Naive B cell (primary cell): ENCODE results near the gene GAN. TPM values are rescaled to one million over a fixed set of nuclear protein-coding genes. Genes with fewer than 3 reads are reported as not detected.

Experiments
- ATAC-seq, 2 donors: fragments of 150-1000 bp; cut with Tn5 transposase; 2 replicates each; pipeline ENCODE4 v1.10.0; 2021; ENCODE audit warnings: low read depth in 2 of 2, mild to moderate bottlenecking in 2 of 2, moderate library complexity in 2 of 2
- DNase-seq: peaks from one replicate; pipeline ENCODE4 v3.0.0; 2022
- H3K27ac Mint-ChIP-seq, 6 donors: one replicate each; pipeline ENCODE4 v1.8.0; 2020 to 2022; ENCODE audit warnings: mild to moderate bottlenecking in 6 of 6, mixed read lengths in 6 of 6, moderate library complexity in 5 of 6, inconsistent platforms in 2 of 6
- H3K27me3 Mint-ChIP-seq, 3 donors: one replicate each; pipeline ENCODE4 v1.8.0; 2021 to 2022; ENCODE audit warnings: mixed read lengths in 3 of 3, mild to moderate bottlenecking in 1 of 3
- H3K36me3 Mint-ChIP-seq, 2 donors: one replicate each; pipeline ENCODE4 v1.8.0; 2020 to 2022; ENCODE audit warnings: mixed read lengths in 2 of 2, inconsistent platforms in 1 of 2, mild to moderate bottlenecking in 1 of 2
- H3K4me1 Mint-ChIP-seq, 3 donors: one replicate each; pipeline ENCODE4 v1.8.0; 2020 to 2022; ENCODE audit warnings: mixed read lengths in 3 of 3, inconsistent platforms in 1 of 3, mild to moderate bottlenecking in 1 of 3, moderate library complexity in 1 of 3
- H3K4me3 Mint-ChIP-seq, 8 donors: one replicate each; pipeline ENCODE4 v1.8.0; 2020 to 2022; ENCODE audit warnings: mild to moderate bottlenecking in 8 of 8, mixed read lengths in 8 of 8, moderate library complexity in 8 of 8, inconsistent platforms in 2 of 8
- H3K9me3 Mint-ChIP-seq, 7 donors: one replicate each; pipeline ENCODE4 v1.8.0; 2020 to 2022; ENCODE audit warnings: mixed read lengths in 7 of 7, mild to moderate bottlenecking in 5 of 7, inconsistent platforms in 2 of 7, moderate library complexity in 1 of 7
- polyA plus RNA-seq, 6 donors: library from polyadenylated mRNA; unstranded; fragments of 300-500 nt; fragmentation: Illumina TruSeq; gene quantifications; one replicate each; pipeline ENCODE4 v1.2.3, GENCODE V29; 2021; ENCODE audit warnings: low read depth in 6 of 6

GAN gene
- 1 to 10 TPM in 5 of 6 donors, under 1 TPM in 1; 0.49 to 2.5 (median 1.6) TPM for polyA plus RNA-seq

GRCh38 chr16:81314603-81315270 is at the start of gene GAN:
Gene GAN (plus strand): TSS chr16:81314962. CDS start chr16:81315114, 152 bp downstream.
- H3K36me3 Mint-ChIP-seq: no peaks in the 10 kb centered on the region
- DNase-seq (peak; percentile 91), ATAC-seq (peak; percentile 92 to 93)
- H3K9me3 Mint-ChIP-seq: no peaks in the 10 kb centered on the region
- peak within 1 kb of the TSS; percentile 90 to 100 (median 96) for H3K4me3 Mint-ChIP-seq
- H3K4me1 Mint-ChIP-seq: peaks cover 24 to 35% (median 33%) of the 10 kb centered on the region in 3 donors
- no peaks in the 10 kb centered on the region for H3K27me3 Mint-ChIP-seq
- H3K27ac Mint-ChIP-seq: peak within 1 kb of the TSS; percentile 84 to 98 (median 96)

GRCh38 chr16:81265052-81265451 is 49.7 kb upstream of the GAN start:
- DNase-seq: no peak
- H3K4me3 Mint-ChIP-seq: no peak overlapping the region
- H3K27ac Mint-ChIP-seq: no peak overlapping the region
- H3K36me3 Mint-ChIP-seq: no peaks in the 10 kb centered on the region
- H3K9me3 Mint-ChIP-seq: peaks cover 0 to 6% (median 0%) of the 10 kb centered on the region in 7 donors
- H3K4me1 Mint-ChIP-seq: peaks cover 0 to 3% (median 3%) of the 10 kb centered on the region in 3 donors
- H3K27me3 Mint-ChIP-seq: peaks cover 9 to 11% (median 10%) of the 10 kb centered on the region in 3 donors
- ATAC-seq: no peak

DNA sequence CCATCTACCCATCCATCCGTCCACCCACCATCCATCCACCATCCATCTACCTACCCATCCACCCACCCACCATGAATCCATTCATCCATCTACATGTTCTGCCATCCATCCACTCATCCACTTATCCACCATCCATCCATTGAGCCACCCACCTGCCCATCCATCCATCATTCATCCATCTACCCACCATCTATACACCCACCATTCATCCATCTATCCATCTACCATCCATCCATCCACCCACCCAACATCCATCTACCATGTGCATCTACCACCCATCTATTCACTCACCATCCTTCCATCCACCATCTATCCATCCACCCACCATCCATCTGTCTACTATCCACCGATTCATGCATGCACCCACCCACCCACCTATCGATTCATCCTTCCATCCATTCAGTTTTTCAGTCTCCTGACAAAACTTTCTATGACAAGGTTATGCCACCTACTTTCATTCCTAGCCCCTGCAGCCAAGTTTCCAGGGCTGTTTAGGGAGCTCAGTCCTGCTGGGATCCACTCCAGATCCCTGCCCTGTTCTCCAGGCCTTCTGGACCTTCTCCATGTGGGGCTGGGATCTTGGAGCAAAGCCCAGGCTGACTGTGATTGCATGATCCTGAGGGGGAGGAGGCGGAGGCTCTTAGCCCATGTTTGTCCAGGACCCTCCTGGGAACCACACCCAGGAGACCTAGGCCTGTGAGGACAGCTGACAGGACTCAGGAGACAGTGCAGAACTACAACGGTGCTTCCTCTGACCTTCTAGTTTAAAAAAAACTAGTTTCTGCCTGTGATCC is 48.9 kb upstream of the GAN start:
- Mint-ChIP-seq H3K4me3 (no peak overlapping the region), H3K27me3 (peaks cover 9 to 11% (median 10%) of the 10 kb centered on the region in 3 donors), H3K27ac (no peak overlapping the region), H3K9me3 (peaks cover 0 to 6% (median 0%) of the 10 kb centered on the region in 7 donors), H3K36me3 (no peaks in the 10 kb centered on the region), H3K4me1 (peaks cover 0 to 3% (median 1%) of the 10 kb centered on the region in 3 donors)
- ATAC-seq (no peak), DNase-seq (no peak)

DNA sequence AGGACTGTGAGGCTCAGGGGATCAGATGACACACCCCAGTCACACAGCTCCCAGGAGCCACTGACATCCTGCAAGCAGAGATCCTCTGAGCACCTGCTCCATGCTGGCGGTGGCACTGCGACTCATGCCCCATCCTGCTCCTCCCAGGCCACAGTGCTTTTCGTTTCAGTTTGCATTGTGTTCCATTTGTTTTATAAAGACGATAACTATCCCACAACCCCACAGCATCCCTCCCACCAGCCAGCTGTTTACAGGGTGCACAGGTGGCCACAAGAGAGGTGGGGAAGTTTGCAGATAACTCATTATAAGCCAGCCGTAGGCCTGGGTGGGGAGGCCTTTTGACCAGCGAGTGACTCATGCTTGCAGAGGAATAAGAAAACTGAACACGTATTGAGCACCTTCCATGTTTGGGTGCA is 48.1 kb upstream of the GAN start:
- no peak for DNase-seq
- peaks cover 0 to 6% (median 0%) of the 10 kb centered on the region in 7 donors for H3K9me3 Mint-ChIP-seq
- H3K4me3 Mint-ChIP-seq: no peak overlapping the region
- H3K27me3 Mint-ChIP-seq: peaks cover 9 to 17% (median 15%) of the 10 kb centered on the region in 3 donors
- no peaks in the 10 kb centered on the region for H3K36me3 Mint-ChIP-seq
- peaks cover 0 to 3% (median 0%) of the 10 kb centered on the region in 3 donors for H3K4me1 Mint-ChIP-seq
- no peak for ATAC-seq
- H3K27ac Mint-ChIP-seq: peak overlapping the region in 1 of 6 donors; percentile 49

DNA sequence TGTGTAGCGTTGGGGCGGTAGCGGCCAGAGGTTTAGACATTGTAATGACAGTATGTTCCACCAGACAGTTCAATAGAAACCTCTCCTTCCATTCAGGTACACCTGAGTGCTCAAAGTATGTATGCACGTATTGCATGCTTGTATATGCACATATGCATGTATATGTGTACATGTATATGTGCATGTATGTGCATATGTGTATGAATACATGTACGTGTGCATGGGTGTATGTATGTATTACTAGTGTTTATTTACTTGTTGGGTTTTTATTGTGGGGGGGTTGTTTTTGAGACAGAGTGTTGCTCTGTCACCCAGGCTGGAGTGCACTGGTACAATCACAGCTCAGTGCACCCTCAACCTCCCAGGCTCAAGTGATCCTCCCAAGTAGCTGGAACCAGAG is 46.3 kb upstream of the GAN start:
- ATAC-seq (no peak), DNase-seq (no peak)
- no peak overlapping the region for H3K27ac Mint-ChIP-seq
- H3K36me3 Mint-ChIP-seq: no peaks in the 10 kb centered on the region
- H3K4me1 Mint-ChIP-seq: peaks cover 0 to 3% (median 0%) of the 10 kb centered on the region in 3 donors
- no peak overlapping the region for H3K4me3 Mint-ChIP-seq
- peaks cover 0 to 6% (median 0%) of the 10 kb centered on the region in 7 donors for H3K9me3 Mint-ChIP-seq
- peaks cover 10 to 19% (median 15%) of the 10 kb centered on the region in 3 donors for H3K27me3 Mint-ChIP-seq

- Mint-ChIP-seq H3K27ac (no peak overlapping the region), H3K4me3 (no peak overlapping the region)
- ATAC-seq: no peak
These were observed 41.4 kb upstream of the GAN start for GRCh38 chr16:81273223-81273950.

GRCh38 chr16:81275064-81275532 is 39.7 kb upstream of the GAN start:
- no peak for DNase-seq
- H3K27ac Mint-ChIP-seq: no peak overlapping the region
- ATAC-seq: no peak
- H3K4me1 Mint-ChIP-seq: no peaks in the 10 kb centered on the region
- H3K9me3 Mint-ChIP-seq: no peaks in the 10 kb centered on the region
- H3K27me3 Mint-ChIP-seq: peaks cover 6 to 12% (median 8%) of the 10 kb centered on the region in 3 donors
- H3K36me3 Mint-ChIP-seq: no peaks in the 10 kb centered on the region
- H3K4me3 Mint-ChIP-seq: no peak overlapping the region

More at GRCh38 chr16:81273223-81273950, 41.4 kb upstream of the GAN start:
- no peak for DNase-seq
- H3K36me3 Mint-ChIP-seq: no peaks in the 10 kb centered on the region
- H3K4me1 Mint-ChIP-seq: no peaks in the 10 kb centered on the region
- no peaks in the 10 kb centered on the region for H3K9me3 Mint-ChIP-seq
- peaks cover 8 to 12% (median 8%) of the 10 kb centered on the region in 3 donors for H3K27me3 Mint-ChIP-seq

GRCh38 chr16:81275795-81276194 is 39.0 kb upstream of the GAN start:
- no peaks in the 10 kb centered on the region for H3K4me1 Mint-ChIP-seq
- H3K4me3 Mint-ChIP-seq: no peak overlapping the region
- ATAC-seq: no peak
- no peak overlapping the region for H3K27ac Mint-ChIP-seq
- H3K9me3 Mint-ChIP-seq: no peaks in the 10 kb centered on the region
- DNase-seq: no peak
- peaks cover 6 to 12% (median 8%) of the 10 kb centered on the region in 3 donors for H3K27me3 Mint-ChIP-seq
- H3K36me3 Mint-ChIP-seq: no peaks in the 10 kb centered on the region

DNA sequence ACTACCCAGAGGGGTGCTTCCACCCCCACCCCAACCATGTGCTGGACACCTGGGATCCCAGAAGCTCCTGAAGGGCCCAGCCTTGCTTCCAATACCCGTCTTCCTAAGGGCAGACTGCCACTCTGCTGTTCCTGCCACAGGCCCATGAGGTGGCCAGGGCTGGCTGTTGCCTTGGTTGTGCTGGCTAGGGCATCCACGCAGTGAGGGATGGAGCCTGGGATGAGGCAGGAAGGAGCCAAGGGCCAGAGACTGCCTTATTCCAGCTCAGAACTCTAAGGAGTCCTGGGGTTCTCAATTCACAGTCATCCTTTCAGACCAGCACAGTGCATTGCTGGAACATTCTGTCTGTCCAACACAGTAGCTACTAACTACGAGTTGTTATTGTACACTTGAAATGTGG is 38.4 kb upstream of the GAN start:
- no peaks in the 10 kb centered on the region for H3K4me1 Mint-ChIP-seq
- DNase-seq (no peak), ATAC-seq (no peak)
- no peaks in the 10 kb centered on the region for H3K36me3 Mint-ChIP-seq
- H3K9me3 Mint-ChIP-seq: no peaks in the 10 kb centered on the region
- no peak overlapping the region for H3K27ac Mint-ChIP-seq
- peaks cover 5 to 9% (median 6%) of the 10 kb centered on the region in 3 donors for H3K27me3 Mint-ChIP-seq
- no peak overlapping the region for H3K4me3 Mint-ChIP-seq

DNA sequence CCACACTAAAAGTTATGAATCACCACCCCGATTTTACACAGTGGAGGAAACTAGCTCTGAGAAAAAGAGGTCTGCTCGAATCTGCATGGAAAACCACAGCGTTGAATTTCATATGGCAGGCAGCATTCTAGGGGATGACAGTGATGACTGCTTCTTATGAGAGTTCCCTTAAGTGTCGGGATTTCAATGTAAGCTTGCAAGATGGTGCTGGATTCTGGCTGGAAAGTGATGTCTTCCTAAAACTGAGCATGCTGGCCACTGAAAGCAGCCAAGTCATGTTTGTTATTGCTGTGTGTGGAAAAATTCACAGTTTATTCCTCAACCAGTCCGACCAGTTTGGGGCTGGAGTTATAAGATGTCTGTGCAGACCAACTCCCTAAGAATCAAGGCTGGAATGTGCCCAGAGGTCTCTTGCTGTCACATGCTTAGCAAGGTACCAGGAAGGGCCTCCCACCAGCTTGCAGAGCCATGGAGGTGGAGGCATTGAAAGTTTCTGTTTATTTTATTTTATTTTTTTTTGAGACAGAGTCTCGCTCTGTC is 37.2 kb upstream of the GAN start:
- ATAC-seq: no peak
- Mint-ChIP-seq H3K9me3 (no peaks in the 10 kb centered on the region), H3K27me3 (peaks cover 0 to 8% (median 6%) of the 10 kb centered on the region in 3 donors), H3K27ac (no peak overlapping the region), H3K4me1 (no peaks in the 10 kb centered on the region), H3K4me3 (no peak overlapping the region), H3K36me3 (no peaks in the 10 kb centered on the region)
- DNase-seq: no peak

GRCh38 chr16:81278526-81278925 is 36.2 kb upstream of the GAN start:
- Mint-ChIP-seq H3K27ac (no peak overlapping the region), H3K4me1 (no peaks in the 10 kb centered on the region), H3K27me3 (peaks cover 0 to 8% (median 4%) of the 10 kb centered on the region in 3 donors), H3K9me3 (no peaks in the 10 kb centered on the region), H3K4me3 (no peak overlapping the region), H3K36me3 (no peaks in the 10 kb centered on the region)
- DNase-seq: no peak
- ATAC-seq: no peak

- no peak overlapping the region for H3K4me3 Mint-ChIP-seq
- H3K27me3 Mint-ChIP-seq: peaks cover 0 to 8% (median 0%) of the 10 kb centered on the region in 3 donors
- no peak for DNase-seq
- H3K27ac Mint-ChIP-seq: no peak overlapping the region
- no peaks in the 10 kb centered on the region for H3K9me3 Mint-ChIP-seq
- no peak for ATAC-seq
- H3K4me1 Mint-ChIP-seq: no peaks in the 10 kb centered on the region
- no peaks in the 10 kb centered on the region for H3K36me3 Mint-ChIP-seq
These were observed 35.4 kb upstream of the GAN start for GRCh38 chr16:81279392-81279791.

GRCh38 chr16:81280393-81280792 is 34.4 kb upstream of the GAN start:
- Mint-ChIP-seq H3K4me1 (no peaks in the 10 kb centered on the region), H3K9me3 (no peaks in the 10 kb centered on the region), H3K27me3 (peaks cover 0 to 3% (median under 1%) of the 10 kb centered on the region in 3 donors), H3K4me3 (no peak overlapping the region), H3K36me3 (no peaks in the 10 kb centered on the region), H3K27ac (no peak overlapping the region)
- no peak for DNase-seq
- no peak for ATAC-seq
